Lung (tissue), 16 donors: ENCODE measurements around the gene SOAT1. TPM values are rescaled to one million over a fixed set of nuclear protein-coding genes. Genes with fewer than 3 reads are reported as not detected.
"Not testable (repeated sequence)": the region's sequence is repeated elsewhere in the genome, so short reads cannot be mapped to it uniquely, and the experiment has no call there.

Experiments
- ATAC-seq: fragments of 200-7000 bp; cut with Tn5 transposase; one replicate; pipeline ENCODE4 v1.9.1; 2020; ENCODE audit warnings: moderate number of reproducible peaks; ENCODE audit not compliant: insufficient read depth, low FRiP score
- DNase-seq, 3 donors: peaks; one replicate each; pipeline ENCODE4 v3.0.0-alpha.2; 2013 to 2017
- H3K27ac ChIP-seq, 2 donors: one replicate each; pipeline ENCODE4 v1.5.1; 2013; ENCODE audit warnings: mild to moderate bottlenecking in 2 of 2, moderate library complexity in 2 of 2, control low read depth in 1 of 2, inconsistent platforms in 1 of 2, low read depth in 1 of 2, low read length in 1 of 2
- H3K27me3 ChIP-seq, 3 donors: one replicate each; pipeline ENCODE4 v1.5.1; 2013; ENCODE audit warnings: low read length in 2 of 3; ENCODE audit not compliant: control insufficient read depth in 3 of 3, insufficient read depth in 3 of 3
- H3K36me3 ChIP-seq, 4 donors: one replicate each; pipeline ENCODE4 v1.5.1; 2013; ENCODE audit warnings: low read length in 4 of 4, mild to moderate bottlenecking in 1 of 4, moderate library complexity in 1 of 4; ENCODE audit not compliant: control insufficient read depth in 4 of 4, insufficient read depth in 4 of 4
- H3K4me1 ChIP-seq, 5 donors: one replicate each; pipeline ENCODE4 v1.5.1; 2013; ENCODE audit warnings: low read length in 5 of 5, mild to moderate bottlenecking in 2 of 5, moderate library complexity in 1 of 5; ENCODE audit not compliant: control insufficient read depth in 5 of 5, insufficient read depth in 5 of 5
- H3K4me3 ChIP-seq: one replicate; pipeline ENCODE4 v1.5.1; 2013; ENCODE audit warnings: mild to moderate bottlenecking, control low read depth, moderate library complexity
- H3K9ac ChIP-seq, 2 donors: one replicate each; pipeline ENCODE4 v1.5.1; 2013; ENCODE audit warnings: low read length in 2 of 2, control low read depth in 1 of 2; ENCODE audit not compliant: insufficient read depth in 1 of 2
- H3K9me3 ChIP-seq, 4 donors: one replicate each; pipeline ENCODE4 v1.5.1; 2013; ENCODE audit warnings: low read length in 3 of 4, mild to moderate bottlenecking in 1 of 4, moderate library complexity in 1 of 4; ENCODE audit not compliant: control insufficient read depth in 4 of 4, insufficient read depth in 3 of 4
- WGBS, 2 donors: extraction: QIAGEN DNeasy Blood & Tissue Kit; methylation state at CpG; one replicate each; pipeline ENCODE4 v1.1.7; 2013; 5-methylcytosine and 5-hydroxymethylcytosine counted together
- long read RNA-seq, 5 donors: transcript quantifications; one replicate each; lab custom pipeline, GENCODE V29; 2026
- polyA plus RNA-seq, 2 donors: library from polyadenylated mRNA; stranded (reverse); fragments of 200-250 nt; gene quantifications; one replicate each; pipeline ENCODE4 v1.2.1, GENCODE V29; 2013
- total RNA-seq, 2 donors: library from RNA; depleted of rRNA in 1 of 2; stranded (reverse); fragments of >200 nt in 1 of 2; gene quantifications; one replicate each; pipeline ENCODE4 v1.2.1, GENCODE V29; 2014 to 2021
- TF ChIP-seq, protein P1 (sequence below): IDR thresholded peaks from 2 replicates; pipeline ENCODE4 v1.5.1; 2012; ENCODE audit warnings: mild to moderate bottlenecking; ENCODE audit errors: control extremely low read depth, extremely low read depth
- donor health status: control.
- donor health status: control.
- donor health status: Bipolar disorder and iron deficiency.
- donor health status: healthy.
- donor health status: DM: yes; HTN: yes; CAD: no.

Gene SOAT1
- total RNA-seq (10 to 100 TPM; 41.6 to 76.0 TPM), polyA plus RNA-seq (10 to 100 TPM; 10.5 to 26.0 TPM)
- long read RNA-seq, donor 1, full-length matches to known transcripts, result 5 of 10 reads
- long read RNA-seq, donor 1, partial matches to known transcripts, result 5 of 10 reads
- long read RNA-seq, donor 1, other reads (novel, unspliced or antisense), result 0 of 10 reads
- long read RNA-seq, donor 2, full-length matches to known transcripts, result 1 of 1 reads
- long read RNA-seq, donor 2, partial matches to known transcripts, result 0 of 1 reads
- long read RNA-seq, donor 2, other reads (novel, unspliced or antisense), result 0 of 1 reads
- long read RNA-seq, donor 3, full-length matches to known transcripts, result 7 of 7 reads
- long read RNA-seq, donor 3, partial matches to known transcripts, result 0 of 7 reads
- long read RNA-seq, donor 3, other reads (novel, unspliced or antisense), result 0 of 7 reads
- long read RNA-seq, donor 4, partial matches to known transcripts, result 7 of 7 reads
- long read RNA-seq, donor 4, other reads (novel, unspliced or antisense), result 0 of 7 reads
- long read RNA-seq, donor 5, full-length matches to known transcripts, result 9 of 9 reads
- long read RNA-seq, donor 5, partial matches to known transcripts, result 0 of 9 reads
- long read RNA-seq, donor 5, other reads (novel, unspliced or antisense), result 0 of 9 reads

- Histone ChIP-seq H3K4me1 (peaks cover 0 to 9% (median 2%) of the 10 kb centered on the region in 5 donors), H3K9ac (peak within 1 kb of the TSS; percentile 50 to 93), H3K4me3 (peak within 1 kb of the TSS; percentile 82), H3K27ac (peak within 1 kb of the TSS; percentile 85 to 100), H3K9me3 (no peaks in the 10 kb centered on the region), H3K36me3 (no peaks in the 10 kb centered on the region), H3K27me3 (no peaks in the 10 kb centered on the region)
- TF ChIP-seq, protein P1, sequence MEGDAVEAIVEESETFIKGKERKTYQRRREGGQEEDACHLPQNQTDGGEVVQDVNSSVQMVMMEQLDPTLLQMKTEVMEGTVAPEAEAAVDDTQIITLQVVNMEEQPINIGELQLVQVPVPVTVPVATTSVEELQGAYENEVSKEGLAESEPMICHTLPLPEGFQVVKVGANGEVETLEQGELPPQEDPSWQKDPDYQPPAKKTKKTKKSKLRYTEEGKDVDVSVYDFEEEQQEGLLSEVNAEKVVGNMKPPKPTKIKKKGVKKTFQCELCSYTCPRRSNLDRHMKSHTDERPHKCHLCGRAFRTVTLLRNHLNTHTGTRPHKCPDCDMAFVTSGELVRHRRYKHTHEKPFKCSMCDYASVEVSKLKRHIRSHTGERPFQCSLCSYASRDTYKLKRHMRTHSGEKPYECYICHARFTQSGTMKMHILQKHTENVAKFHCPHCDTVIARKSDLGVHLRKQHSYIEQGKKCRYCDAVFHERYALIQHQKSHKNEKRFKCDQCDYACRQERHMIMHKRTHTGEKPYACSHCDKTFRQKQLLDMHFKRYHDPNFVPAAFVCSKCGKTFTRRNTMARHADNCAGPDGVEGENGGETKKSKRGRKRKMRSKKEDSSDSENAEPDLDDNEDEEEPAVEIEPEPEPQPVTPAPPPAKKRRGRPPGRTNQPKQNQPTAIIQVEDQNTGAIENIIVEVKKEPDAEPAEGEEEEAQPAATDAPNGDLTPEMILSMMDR, result no peak
- ATAC-seq (peak; percentile 95), DNase-seq (peak; percentile 95 to 97 (median 97))
- 0 to 1% methylated on average over 65 to 71 of the region's 71 CpGs for WGBS, 2 donors
Measured at GRCh38 chr1:179293340-179294327, at the start of gene SOAT1. TSS of gene SOAT1 (plus strand) at chr1:179293797. CDS start at chr1:179302685, 8,888 bp downstream.

DNA sequence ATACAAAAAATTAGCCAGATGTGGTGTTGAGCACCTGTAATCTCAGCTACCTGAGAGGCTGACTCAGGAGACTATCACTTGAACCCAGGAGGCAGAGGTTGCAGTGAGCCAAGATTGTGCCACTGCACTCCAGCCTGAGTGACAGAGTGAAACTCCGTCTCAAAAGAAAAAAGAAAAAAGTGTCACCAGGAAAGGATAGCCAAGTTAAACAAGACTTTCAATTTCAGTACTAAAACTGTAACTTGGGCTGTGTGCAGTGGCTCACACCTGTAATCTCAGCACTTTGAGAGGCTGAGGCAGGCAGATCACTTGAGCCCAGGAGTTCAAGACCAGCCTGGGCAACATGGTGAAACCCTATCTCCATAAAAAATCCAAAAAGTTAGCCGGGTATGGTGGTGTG, 48.2 kb upstream of the SOAT1 start:
- H3K27me3 ChIP-seq, DNase-seq, H3K4me3 ChIP-seq, H3K9ac ChIP-seq, H3K4me1 ChIP-seq, H3K36me3 ChIP-seq, H3K9me3 ChIP-seq, ATAC-seq, H3K27ac ChIP-seq: not testable (repeated sequence)
- 70 to 89% methylated on average over 2 of the region's 2 CpGs for WGBS, 2 donors

DNA sequence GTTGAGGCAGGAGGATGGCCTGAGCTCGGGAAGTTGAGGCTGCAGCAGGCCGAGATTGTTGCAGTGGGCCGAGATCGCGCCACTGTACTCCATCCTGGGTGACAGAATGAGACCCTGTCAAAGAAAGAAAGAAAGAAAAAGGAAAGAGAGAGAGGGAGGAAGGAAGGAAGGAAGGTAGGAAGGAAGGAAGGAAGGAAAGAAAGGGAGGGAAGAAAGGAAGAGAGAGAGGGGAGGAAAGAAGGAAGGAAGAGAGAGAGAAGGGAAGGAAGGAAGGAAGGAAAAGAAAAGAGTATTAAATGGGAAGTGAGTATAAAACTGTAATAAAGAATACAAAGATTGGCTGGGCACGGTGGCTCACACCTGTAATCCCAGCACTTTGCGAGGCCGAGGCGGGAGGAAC, 45.7 kb upstream of the SOAT1 start:
- ATAC-seq, result no peak
- no peak overlapping the region for H3K4me3 ChIP-seq
- H3K4me1 ChIP-seq, result no peaks in the 10 kb centered on the region
- no peaks in the 10 kb centered on the region for H3K36me3 ChIP-seq
- DNase-seq, result no peak
- no peak overlapping the region for H3K9ac ChIP-seq
- TF ChIP-seq, protein P1, result no peak
- WGBS, 2 donors, result 81 to 94% methylated on average over 9 of the region's 9 CpGs
- no peaks in the 10 kb centered on the region for H3K9me3 ChIP-seq
- H3K27ac ChIP-seq, result no peak overlapping the region
- H3K27me3 ChIP-seq, result no peaks in the 10 kb centered on the region
